Ovary (tissue), 9 donors: ENCODE data around the gene MADD. TPM values are rescaled to one million over a fixed set of nuclear protein-coding genes. Genes with fewer than 3 reads are reported as not detected.

ENCODE experiments used
- DNase-seq, 5 donors: peaks; one replicate each; pipeline ENCODE4 v3.0.0-alpha.2; 2019 to 2020
- H3K27ac ChIP-seq, 2 donors: fragments of 200-600 bp; one replicate each; pipeline versions ENCODE4 v1.5.1 to v1.8.0; 2019 to 2022
- H3K27me3 ChIP-seq: fragments of 200-600 bp; one replicate; pipeline ENCODE4 v1.8.0; 2022
- H3K36me3 ChIP-seq: fragments of 200-600 bp; sonication (generic); one replicate; pipeline ENCODE4 v1.5.1; 2019
- H3K4me1 ChIP-seq: one replicate; pipeline ENCODE4 v1.8.1; 2013; ENCODE audit warnings: mild to moderate bottlenecking, moderate library complexity; ENCODE audit not compliant: insufficient read depth
- H3K4me3 ChIP-seq: fragments of 200-600 bp; sonication (generic); one replicate; pipeline ENCODE4 v1.5.1; 2017
- H3K9me3 ChIP-seq, 2 donors: fragments of 200-600 bp in 1 of 2; sonication (generic) in 1 of 2; one replicate each; pipeline versions ENCODE4 v1.5.1 to v1.8.1; 2013 to 2019; ENCODE audit warnings: mild to moderate bottlenecking in 1 of 2, moderate library complexity in 1 of 2
- EP300 ChIP-seq: sonication (generic); formaldehyde crosslinking; IDR thresholded peaks from one replicate; pipeline ENCODE4 v1.6.1; 2017; ENCODE audit warnings: antibody characterized with exemption
- POLR2A ChIP-seq: fragments of 450-650 bp; IDR thresholded peaks from one replicate; pipeline ENCODE4 v1.6.1; 2017; ENCODE audit warnings: antibody characterized with exemption, mild to moderate bottlenecking, moderate library complexity
- WGBS, 3 donors: extraction: QIAGEN DNeasy Blood & Tissue Kit in 1 of 3; methylation state at CpG; one replicate each; pipeline versions ENCODE4 v1.1.5 to v1.1.7; 2013 to 2017; 5-methylcytosine and 5-hydroxymethylcytosine counted together
- intact Hi-C, 4 donors: fragments of 100-400 bp; cut with DNase I; formaldehyde crosslinking; loops; one replicate each; pipeline versions ENCODE4 v1.11.0 to v1.15.1; 2022 to 2023
- polyA plus RNA-seq, 2 donors: library from polyadenylated mRNA; stranded (reverse); fragments of 200-250 nt in 1 of 2; fragments of 350-450 nt in 1 of 2; fragmentation: Illumina TruSeq in 1 of 2; extraction: RNeasy Lipid Tissue Mini Kit (QIAGEN cat#74804) in 1 of 2; gene quantifications; one replicate each; pipeline ENCODE4 v1.2.3, GENCODE V29; 2013 to 2014
- total RNA-seq, 7 donors: library from RNA; depleted of rRNA in 2 of 7; stranded (reverse); fragments of >200 nt in 2 of 7; fragmentation: NEBNext Ultra II Directional in 3 of 7; extraction: Animal tissue kit (Norgen Biotek cat#: 25700) in 3 of 7; gene quantifications; one replicate each; pipeline versions ENCODE4 v1.1.0 to v1.2.4, GENCODE V29; 2016 to 2023
- TF ChIP-seq, protein P1 (sequence below), 3 donors: fragments of 450-650 bp in 2 of 3; fragments of 200-600 bp in 1 of 3; IDR thresholded peaks; one replicate each; pipeline versions ENCODE4 v1.5.1 to v1.8.0; 2016 to 2022; ENCODE audit warnings: antibody characterized with exemption in 3 of 3, mild to moderate bottlenecking in 1 of 3
- donor health status: DM: no; HTN: no; CAD: no; lungs with moderate emphysema.
- donor health status: DM: no; HTN: no; CAD: no.
- donor health status: Bipolar disorder and iron deficiency.
- donor health status: DM: yes; HTN: yes; CAD: no.
- donor health status: DM: no; HTN: no; CAD: no.
- donor health status: DM: yes; HTN: yes; CAD: no.

Gene MADD
- total and polyA plus RNA-seq, 9 donors: 20.3 to 53.5 (median 35.4) TPM

DNA sequence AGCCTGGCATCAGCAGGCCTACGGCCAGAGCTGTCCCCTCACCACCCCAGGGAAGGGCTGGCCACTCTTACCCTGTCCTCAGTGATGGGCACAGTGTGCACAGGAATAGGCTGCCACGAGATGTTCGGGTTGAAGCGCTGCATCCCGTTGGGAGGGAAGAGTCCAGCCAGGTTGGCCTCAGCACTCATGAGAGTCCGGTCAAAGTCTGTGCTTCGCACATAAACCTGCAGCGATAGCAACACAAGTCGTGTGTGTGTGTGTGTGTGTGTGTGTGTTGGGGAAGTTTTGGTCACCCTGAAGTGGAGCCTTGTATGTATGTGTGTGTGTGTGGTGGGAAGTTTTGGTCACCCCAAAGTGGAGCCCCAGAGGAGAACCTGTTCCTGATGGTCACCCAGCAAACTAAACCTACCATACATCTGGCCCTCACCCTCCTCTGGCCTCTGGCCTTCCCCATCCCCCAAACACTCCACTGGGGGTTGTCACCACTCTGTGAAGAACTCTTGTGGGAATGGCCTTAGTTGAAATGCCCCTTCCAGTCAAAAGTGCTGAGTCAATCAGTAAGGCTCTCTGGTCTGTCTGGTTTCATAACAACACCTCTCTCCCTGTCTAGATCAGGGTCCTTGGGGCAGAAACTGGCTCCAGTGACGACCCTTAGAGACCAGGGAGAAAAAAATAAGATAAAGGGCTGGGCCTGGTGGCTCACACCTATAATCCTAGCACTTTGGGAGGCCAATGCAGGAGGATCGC, 24.1 kb upstream of the MADD start:
- intact Hi-C loops: no loop called here
- no peak overlapping the region for H3K4me3 ChIP-seq
- no peak for DNase-seq
- H3K27me3 ChIP-seq: no peaks in the 10 kb centered on the region
- no peaks in the 10 kb centered on the region for H3K9me3 ChIP-seq
- no peaks in the 10 kb centered on the region for H3K36me3 ChIP-seq
- peaks cover 13% of the 10 kb centered on the region for H3K4me1 ChIP-seq
- WGBS, 3 donors: 83 to 88% (median 86%) methylated on average over 11 of the region's 11 CpGs
- H3K27ac ChIP-seq: no peak overlapping the region
- TF ChIP-seq, protein P1, sequence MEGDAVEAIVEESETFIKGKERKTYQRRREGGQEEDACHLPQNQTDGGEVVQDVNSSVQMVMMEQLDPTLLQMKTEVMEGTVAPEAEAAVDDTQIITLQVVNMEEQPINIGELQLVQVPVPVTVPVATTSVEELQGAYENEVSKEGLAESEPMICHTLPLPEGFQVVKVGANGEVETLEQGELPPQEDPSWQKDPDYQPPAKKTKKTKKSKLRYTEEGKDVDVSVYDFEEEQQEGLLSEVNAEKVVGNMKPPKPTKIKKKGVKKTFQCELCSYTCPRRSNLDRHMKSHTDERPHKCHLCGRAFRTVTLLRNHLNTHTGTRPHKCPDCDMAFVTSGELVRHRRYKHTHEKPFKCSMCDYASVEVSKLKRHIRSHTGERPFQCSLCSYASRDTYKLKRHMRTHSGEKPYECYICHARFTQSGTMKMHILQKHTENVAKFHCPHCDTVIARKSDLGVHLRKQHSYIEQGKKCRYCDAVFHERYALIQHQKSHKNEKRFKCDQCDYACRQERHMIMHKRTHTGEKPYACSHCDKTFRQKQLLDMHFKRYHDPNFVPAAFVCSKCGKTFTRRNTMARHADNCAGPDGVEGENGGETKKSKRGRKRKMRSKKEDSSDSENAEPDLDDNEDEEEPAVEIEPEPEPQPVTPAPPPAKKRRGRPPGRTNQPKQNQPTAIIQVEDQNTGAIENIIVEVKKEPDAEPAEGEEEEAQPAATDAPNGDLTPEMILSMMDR (IDR thresholded peaks at IDR 0.05): no peak
- TF ChIP-seq POLR2A (no peak), EP300 (no peak)

DNA sequence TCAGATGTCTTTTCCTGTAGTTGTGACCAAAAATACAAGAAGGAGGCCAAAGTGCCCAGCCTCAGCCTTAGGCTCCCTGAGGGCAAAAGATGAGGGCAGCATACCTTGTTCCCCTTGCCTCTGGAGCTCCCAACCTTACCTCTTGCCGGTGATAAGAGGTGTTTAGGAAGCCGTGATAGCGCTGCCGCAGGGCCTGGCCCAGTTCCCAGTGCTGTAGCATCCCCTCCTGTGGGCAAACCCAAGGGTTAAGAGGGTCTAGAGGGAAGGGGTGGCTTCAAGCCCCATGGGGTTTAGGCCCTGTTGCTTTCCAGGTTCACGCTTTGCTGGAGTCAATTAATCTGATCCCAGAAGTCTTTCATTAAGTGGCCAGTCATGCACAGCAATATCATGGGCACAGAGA, 22.4 kb upstream of the MADD start:
- no peak for TF ChIP-seq EP300
- TF ChIP-seq POLR2A: no peak
- no peaks in the 10 kb centered on the region for H3K27me3 ChIP-seq
- H3K4me3 ChIP-seq: no peak overlapping the region
- intact Hi-C loops: no loop called here
- DNase-seq: no peak
- H3K36me3 ChIP-seq: no peaks in the 10 kb centered on the region
- H3K27ac ChIP-seq: no peak overlapping the region
- H3K4me1 ChIP-seq: peaks cover 13% of the 10 kb centered on the region
- 71 to 86% (median 84%) methylated on average over 5 of the region's 5 CpGs for WGBS, 3 donors
- H3K9me3 ChIP-seq: no peaks in the 10 kb centered on the region

DNA sequence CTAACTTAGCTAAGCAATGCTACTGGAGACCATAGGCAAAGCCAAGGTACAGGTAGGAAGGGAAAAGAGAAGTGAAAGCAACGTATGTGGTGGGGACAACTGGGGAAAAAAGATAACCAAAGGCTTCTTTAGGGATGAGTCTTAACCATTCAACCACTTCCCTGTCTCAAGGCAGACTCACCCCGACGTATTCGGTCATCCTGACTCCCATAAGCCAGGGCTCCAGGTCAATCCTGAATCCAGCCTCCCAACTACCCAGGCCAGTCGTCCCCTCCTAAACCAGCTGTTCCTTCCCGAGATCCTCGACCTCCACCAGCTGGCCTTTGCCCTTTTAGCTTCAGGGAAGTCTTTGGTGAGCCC, 21.6 kb upstream of the MADD start:
- TF ChIP-seq, protein P1 (IDR thresholded peaks at IDR 0.05): no peak
- no peak for TF ChIP-seq EP300
- no peak for TF ChIP-seq POLR2A
- intact Hi-C loops: no loop called here
- no peak for DNase-seq
- peaks cover 13% of the 10 kb centered on the region for H3K4me1 ChIP-seq
- WGBS, 3 donors: 0 to 1% (median 0%) methylated on average over 7 of the region's 7 CpGs
- H3K27me3 ChIP-seq: no peaks in the 10 kb centered on the region
- no peaks in the 10 kb centered on the region for H3K36me3 ChIP-seq
- no peaks in the 10 kb centered on the region for H3K9me3 ChIP-seq
- peak overlapping the region; percentile 67 for H3K4me3 ChIP-seq
- peak overlapping the region; percentile 40 to 65 for H3K27ac ChIP-seq

DNA sequence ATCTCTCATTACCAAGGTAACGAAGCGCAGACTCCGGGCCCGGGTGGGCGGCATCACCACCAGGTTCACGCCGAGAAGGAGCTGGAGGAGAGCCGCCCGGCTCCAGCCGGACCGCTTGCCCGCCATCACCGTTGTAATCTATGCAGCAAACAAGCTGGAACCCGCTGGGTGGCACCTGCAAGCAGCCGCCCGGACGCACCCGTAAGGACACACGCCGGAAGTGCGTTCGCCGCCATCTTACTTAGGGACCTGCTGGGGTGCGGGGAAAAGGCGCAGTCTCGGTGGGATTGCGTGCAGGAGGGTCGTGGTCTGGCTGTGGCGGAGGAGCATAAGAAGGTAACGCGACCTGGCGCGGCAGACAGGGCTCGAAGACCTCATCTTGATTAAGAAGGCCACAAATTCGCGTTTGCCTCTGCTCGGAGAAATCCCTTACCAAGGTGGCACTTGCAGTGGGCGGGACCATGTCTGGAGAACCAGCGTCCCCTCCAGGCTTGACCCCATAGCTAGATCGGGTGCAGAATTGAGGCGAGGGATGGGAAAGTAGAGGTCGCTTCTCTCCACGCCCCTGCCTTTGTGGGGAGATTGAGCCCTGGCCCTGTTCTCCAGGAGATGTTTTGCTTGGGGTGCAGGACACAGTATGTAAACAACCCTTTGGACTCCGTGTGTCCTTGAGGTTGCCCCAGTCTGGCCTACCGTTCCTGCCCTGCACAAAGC, 21.1 kb upstream of the MADD start, which contains the start of gene ACP2:
Gene ACP2, minus strand, starts transcription at position 151 of the 714 bp plus-strand sequence. Its CDS starts 25 bp downstream, at position 126.
- intact Hi-C loops: no loop called here
- TF ChIP-seq POLR2A (peak; percentile 55), EP300 (no peak)
- TF ChIP-seq, protein P1 (IDR thresholded peaks at IDR 0.05): peak in 1 of 3 donors; percentile 38

DNA sequence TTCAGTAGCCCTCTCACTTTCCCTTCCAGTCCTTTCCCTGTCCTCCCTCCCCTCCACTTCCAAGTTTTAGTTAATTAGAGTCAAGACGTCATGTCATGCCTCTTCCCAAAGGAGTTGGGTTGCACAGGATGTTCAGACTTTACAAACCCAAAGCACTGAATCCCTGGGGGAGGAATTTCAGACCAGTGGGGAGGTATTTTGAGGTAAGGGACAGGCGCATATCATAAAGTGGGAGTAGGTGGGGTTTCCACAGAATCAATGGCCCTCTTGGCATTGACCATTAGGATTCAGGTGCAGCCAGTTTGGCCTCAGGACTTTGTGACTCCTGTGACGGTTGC, 20.6 kb upstream of the MADD start:
- peak overlapping the region; percentile 67 for H3K4me3 ChIP-seq
- H3K27me3 ChIP-seq: no peaks in the 10 kb centered on the region
- H3K27ac ChIP-seq: peak overlapping the region in 1 of 2 donors; percentile 65
- no peaks in the 10 kb centered on the region for H3K36me3 ChIP-seq
- intact Hi-C loops: no loop called here
- DNase-seq: no peak
- TF ChIP-seq EP300 (no peak), POLR2A (no peak)
- TF ChIP-seq, protein P1 (IDR thresholded peaks at IDR 0.05): no peak
- 45 to 61% (median 45%) methylated on average over 3 of the region's 3 CpGs for WGBS, 3 donors
- H3K4me1 ChIP-seq: peaks cover 13% of the 10 kb centered on the region
- H3K9me3 ChIP-seq: no peaks in the 10 kb centered on the region

More for the DNA sequence above, 21.1 kb upstream of the MADD start, which contains the start of gene ACP2:
- Histone ChIP-seq H3K27ac (peak within 1 kb of the TSS; percentile 40 to 65), H3K9me3 (no peaks in the 10 kb centered on the region), H3K4me1 (peaks cover 13% of the 10 kb centered on the region), H3K27me3 (no peaks in the 10 kb centered on the region), H3K4me3 (peak within 1 kb of the TSS; percentile 67), H3K36me3 (no peaks in the 10 kb centered on the region)
- 0% methylated on average over 36 to 45 of the region's 45 CpGs for WGBS, 3 donors
- DNase-seq: peak; percentile 83 to 91 (median 85)
